Tibial nerve (tissue), 4 donors: ENCODE data around the gene JAKMIP2. TPM values are rescaled to one million over a fixed set of nuclear protein-coding genes. Genes with fewer than 3 reads are reported as not detected.
"Not testable (repeated sequence)": the region's sequence is repeated elsewhere in the genome, so short reads cannot be mapped to it uniquely, and the experiment has no call there.

Experiments used
- DNase-seq, 2 donors: peaks; one replicate each; pipeline ENCODE4 v3.0.0-alpha.2; 2019; ENCODE audit warnings: low spot score in 2 of 2
- H3K27ac ChIP-seq, 4 donors: fragments of 200-600 bp; sonication (generic) in 3 of 4; one replicate each; pipeline ENCODE4 v1.5.1; 2017 to 2019; ENCODE audit warnings: mild to moderate bottlenecking in 1 of 4
- H3K27me3 ChIP-seq, 2 donors: fragments of 200-600 bp; sonication (generic) in 1 of 2; one replicate each; pipeline versions ENCODE4 v1.5.1 to v1.6.0; 2017 to 2019
- H3K36me3 ChIP-seq, 3 donors: fragments of 200-600 bp; sonication (generic); one replicate each; pipeline ENCODE4 v1.5.1; 2018 to 2019
- H3K4me1 ChIP-seq, 4 donors: fragments of 200-600 bp; sonication (generic) in 3 of 4; one replicate each; pipeline ENCODE4 v1.5.1; 2017 to 2019
- H3K4me3 ChIP-seq, 4 donors: fragments of 200-600 bp; sonication (generic) in 3 of 4; one replicate each; pipeline ENCODE4 v1.5.1; 2017 to 2019; ENCODE audit warnings: mild to moderate bottlenecking in 1 of 4, moderate library complexity in 1 of 4
- H3K9me3 ChIP-seq, 4 donors: fragments of 200-600 bp; sonication (generic) in 3 of 4; one replicate each; pipeline ENCODE4 v1.5.1; 2017 to 2019
- EP300 ChIP-seq, 2 donors: sonication (generic); formaldehyde crosslinking; IDR thresholded peaks; one replicate each; pipeline ENCODE4 v1.6.1; 2017; ENCODE audit warnings: antibody characterized with exemption in 2 of 2, mild to moderate bottlenecking in 1 of 2
- POLR2A ChIP-seq, 2 donors: fragments of 450-650 bp; IDR thresholded peaks; one replicate each; pipeline ENCODE4 v1.6.1; 2017; ENCODE audit warnings: antibody characterized with exemption in 2 of 2, mild to moderate bottlenecking in 2 of 2, moderate library complexity in 2 of 2
- WGBS, 2 donors: methylation state at CpG; one replicate each; pipeline ENCODE4 v1.1.5; 2018; 5-methylcytosine and 5-hydroxymethylcytosine counted together
- total RNA-seq, 4 donors: library from RNA; depleted of rRNA; stranded (reverse); fragments of >200 nt; gene quantifications; one replicate each; pipeline ENCODE4 v1.1.0, GENCODE V29; 2016
- TF ChIP-seq, protein P1 (sequence below), 5 experiments: fragments of 200-600 bp in 3 of 5; fragments of 450-650 bp in 2 of 5; sonication (generic) in 3 of 5; IDR thresholded peaks; one replicate each; pipeline ENCODE4 v1.5.1; 2016 to 2019; ENCODE audit warnings: antibody characterized with exemption in 5 of 5, mild to moderate bottlenecking in 3 of 5, moderate library complexity in 2 of 5

Gene JAKMIP2
- total RNA-seq, 4 donors from 2014 or later, result 7.2 to 22.7 (median 13.5) TPM

DNA sequence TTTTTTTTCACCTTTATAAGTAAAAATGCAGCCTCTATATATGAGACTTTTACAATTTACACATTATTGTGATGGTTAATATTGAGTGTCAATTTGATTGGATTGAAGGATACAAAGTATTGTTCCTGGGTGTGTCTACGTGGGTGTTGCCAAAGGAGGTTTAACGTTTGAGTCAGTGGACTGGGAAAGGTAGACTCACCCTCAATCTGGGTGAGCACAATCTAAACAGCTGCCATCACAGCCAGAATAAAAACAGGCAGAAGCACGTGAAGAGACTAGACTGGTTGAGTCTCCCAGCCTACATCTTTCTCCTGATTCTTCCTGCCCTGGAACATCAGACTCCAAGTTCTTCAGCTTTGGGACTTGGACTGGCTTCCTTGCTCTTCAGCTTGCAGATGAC, 139.9 kb downstream of the JAKMIP2 start:
- Histone ChIP-seq H3K36me3 (peaks cover 0 to 17% (median 0%) of the 10 kb centered on the region in 3 donors), H3K4me3 (no peak overlapping the region), H3K27ac (no peak overlapping the region), H3K9me3 (no peaks in the 10 kb centered on the region), H3K27me3 (no peaks in the 10 kb centered on the region), H3K4me1 (no peaks in the 10 kb centered on the region)
- no peak for TF ChIP-seq EP300 (IDR thresholded peaks at IDR 0.05)
- no peak for DNase-seq
- WGBS, 2 donors, result 85% methylated on average over 3 of the region's 3 CpGs

DNA sequence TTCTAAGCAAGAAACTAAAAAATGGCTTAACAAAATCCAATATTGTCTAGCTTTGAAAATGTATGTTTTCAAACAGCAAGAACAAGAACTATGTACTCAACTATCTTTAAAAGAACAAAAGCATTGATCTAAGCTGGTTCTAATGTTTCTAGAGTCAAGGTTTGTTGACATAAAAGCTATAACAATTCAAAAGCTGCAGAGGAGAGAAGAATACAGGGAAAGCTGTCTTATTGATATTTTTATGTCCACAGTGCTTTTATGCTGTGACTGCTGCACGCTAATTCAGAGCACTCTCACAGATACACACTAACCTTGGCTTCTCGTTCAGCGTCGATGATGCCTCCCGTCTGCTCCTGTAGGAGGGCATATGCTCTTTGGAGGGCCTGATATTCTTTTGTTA, 143.2 kb downstream of the JAKMIP2 start:
- Histone ChIP-seq H3K36me3 (peaks cover 0 to 26% (median 0%) of the 10 kb centered on the region in 3 donors), H3K27ac (no peak overlapping the region), H3K27me3 (no peaks in the 10 kb centered on the region), H3K4me1 (peaks cover 0 to 2% (median 0%) of the 10 kb centered on the region in 4 donors), H3K4me3 (no peak overlapping the region), H3K9me3 (no peaks in the 10 kb centered on the region)
- DNase-seq, result no peak
- 83 to 84% methylated on average over 5 of the region's 5 CpGs for WGBS, 2 donors
- TF ChIP-seq POLR2A (IDR thresholded peaks at IDR 0.05) (no peak), EP300 (IDR thresholded peaks at IDR 0.05) (no peak)
- TF ChIP-seq, protein P1, sequence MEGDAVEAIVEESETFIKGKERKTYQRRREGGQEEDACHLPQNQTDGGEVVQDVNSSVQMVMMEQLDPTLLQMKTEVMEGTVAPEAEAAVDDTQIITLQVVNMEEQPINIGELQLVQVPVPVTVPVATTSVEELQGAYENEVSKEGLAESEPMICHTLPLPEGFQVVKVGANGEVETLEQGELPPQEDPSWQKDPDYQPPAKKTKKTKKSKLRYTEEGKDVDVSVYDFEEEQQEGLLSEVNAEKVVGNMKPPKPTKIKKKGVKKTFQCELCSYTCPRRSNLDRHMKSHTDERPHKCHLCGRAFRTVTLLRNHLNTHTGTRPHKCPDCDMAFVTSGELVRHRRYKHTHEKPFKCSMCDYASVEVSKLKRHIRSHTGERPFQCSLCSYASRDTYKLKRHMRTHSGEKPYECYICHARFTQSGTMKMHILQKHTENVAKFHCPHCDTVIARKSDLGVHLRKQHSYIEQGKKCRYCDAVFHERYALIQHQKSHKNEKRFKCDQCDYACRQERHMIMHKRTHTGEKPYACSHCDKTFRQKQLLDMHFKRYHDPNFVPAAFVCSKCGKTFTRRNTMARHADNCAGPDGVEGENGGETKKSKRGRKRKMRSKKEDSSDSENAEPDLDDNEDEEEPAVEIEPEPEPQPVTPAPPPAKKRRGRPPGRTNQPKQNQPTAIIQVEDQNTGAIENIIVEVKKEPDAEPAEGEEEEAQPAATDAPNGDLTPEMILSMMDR (IDR thresholded peaks at IDR 0.05), result no peak

DNA sequence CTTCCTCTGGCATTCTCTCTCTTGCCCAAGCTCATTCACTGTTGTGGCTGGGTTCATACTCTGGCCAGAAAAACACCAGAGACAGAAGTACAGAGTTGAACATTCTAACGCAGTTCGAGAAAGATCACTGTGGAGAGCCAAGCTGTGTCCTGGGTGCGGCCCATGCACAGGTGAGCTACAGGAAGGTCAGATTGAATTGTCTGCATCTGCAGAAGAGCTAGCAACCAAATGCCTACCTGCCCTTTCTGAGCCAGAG, 145.9 kb downstream of the JAKMIP2 start:
- Histone ChIP-seq H3K36me3 (peaks cover 0 to 27% (median 0%) of the 10 kb centered on the region in 3 donors), H3K27ac (no peak overlapping the region), H3K9me3 (no peaks in the 10 kb centered on the region), H3K27me3 (no peaks in the 10 kb centered on the region), H3K4me3 (no peak overlapping the region), H3K4me1 (peaks cover 0 to 2% (median 0%) of the 10 kb centered on the region in 4 donors)
- TF ChIP-seq EP300 (IDR thresholded peaks at IDR 0.05) (no peak), POLR2A (IDR thresholded peaks at IDR 0.05) (no peak)
- TF ChIP-seq, protein P1 (IDR thresholded peaks at IDR 0.05), result no peak
- 91 to 93% methylated on average over 3 of the region's 3 CpGs for WGBS, 2 donors
- no peak for DNase-seq

DNA sequence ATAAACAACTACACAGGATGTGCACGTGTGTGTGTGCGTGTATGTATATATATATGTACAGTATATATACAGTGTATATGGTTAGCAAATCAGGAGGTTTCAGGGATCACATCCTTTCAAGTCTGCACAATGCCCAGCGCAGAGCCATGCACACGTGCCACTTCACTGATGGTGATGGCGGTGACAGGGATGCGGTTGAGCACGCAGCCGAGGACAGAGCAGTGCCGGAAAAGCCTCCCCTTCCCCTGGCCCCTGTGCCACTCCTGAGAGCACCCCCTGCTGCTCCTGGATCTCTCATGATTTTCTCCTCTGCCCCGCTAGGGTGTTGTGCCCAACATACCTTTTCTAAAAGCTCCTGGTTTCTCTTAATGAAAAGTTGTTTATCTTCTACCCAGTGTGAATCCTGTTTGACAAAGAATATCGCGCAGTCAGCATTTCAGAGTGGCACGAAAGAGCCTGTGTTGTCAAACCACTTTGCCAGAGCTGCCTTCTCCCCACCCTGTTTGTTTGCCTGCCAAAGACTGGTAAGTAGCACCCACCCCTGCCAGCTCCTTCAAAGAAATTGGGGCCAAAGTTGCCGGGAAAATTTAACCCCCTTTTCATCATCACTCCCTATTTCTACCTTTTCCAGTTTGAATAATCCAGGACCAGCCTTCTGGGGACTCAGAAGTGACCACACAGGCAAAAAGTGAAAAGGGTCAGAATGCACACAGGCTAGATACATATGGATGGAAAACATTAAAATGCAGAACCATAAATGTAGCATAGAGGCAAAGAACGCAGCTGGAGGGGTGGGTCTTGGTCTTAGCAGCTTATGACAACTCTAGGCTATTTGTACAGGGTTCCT, 146.4 kb downstream of the JAKMIP2 start:
- no peak overlapping the region for H3K4me3 ChIP-seq
- peaks cover 0 to 27% (median 0%) of the 10 kb centered on the region in 3 donors for H3K36me3 ChIP-seq
- 87 to 94% methylated on average over 14 to 15 of the region's 15 CpGs for WGBS, 2 donors
- H3K27ac ChIP-seq, result no peak overlapping the region
- no peak for DNase-seq
- H3K27me3 ChIP-seq, result no peaks in the 10 kb centered on the region
- H3K9me3 ChIP-seq, result no peaks in the 10 kb centered on the region
- TF ChIP-seq EP300 (IDR thresholded peaks at IDR 0.05) (no peak), POLR2A (IDR thresholded peaks at IDR 0.05) (no peak)
- peaks cover 0 to 2% (median 0%) of the 10 kb centered on the region in 4 donors for H3K4me1 ChIP-seq

DNA sequence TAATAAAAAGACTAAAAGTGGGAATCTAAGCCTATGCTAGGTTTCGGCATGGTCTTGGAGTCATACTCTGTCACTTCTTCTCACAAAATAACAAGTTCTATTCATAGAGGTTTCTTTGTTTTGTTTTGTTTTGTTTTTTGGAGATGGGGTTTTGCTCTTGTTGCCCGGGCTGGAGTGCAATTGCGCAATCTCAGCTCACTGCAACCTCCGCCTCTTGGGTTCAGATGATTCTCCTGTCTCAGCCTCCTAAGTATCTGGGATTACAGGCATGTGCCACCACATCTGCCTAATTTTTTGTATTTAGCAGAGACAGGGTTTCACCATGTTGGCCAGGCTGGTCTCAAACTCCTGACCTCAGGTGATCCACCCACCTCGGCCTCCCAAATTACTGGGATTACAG, 147.1 kb downstream of the JAKMIP2 start:
- H3K27ac ChIP-seq, H3K4me3 ChIP-seq, DNase-seq, H3K9me3 ChIP-seq, H3K27me3 ChIP-seq, H3K4me1 ChIP-seq: not testable (repeated sequence)
- 79 to 85% methylated on average over 5 of the region's 5 CpGs for WGBS, 2 donors
- H3K36me3 ChIP-seq, result peaks cover 0 to 27% (median 0%) of the 10 kb centered on the region in 3 donors

DNA sequence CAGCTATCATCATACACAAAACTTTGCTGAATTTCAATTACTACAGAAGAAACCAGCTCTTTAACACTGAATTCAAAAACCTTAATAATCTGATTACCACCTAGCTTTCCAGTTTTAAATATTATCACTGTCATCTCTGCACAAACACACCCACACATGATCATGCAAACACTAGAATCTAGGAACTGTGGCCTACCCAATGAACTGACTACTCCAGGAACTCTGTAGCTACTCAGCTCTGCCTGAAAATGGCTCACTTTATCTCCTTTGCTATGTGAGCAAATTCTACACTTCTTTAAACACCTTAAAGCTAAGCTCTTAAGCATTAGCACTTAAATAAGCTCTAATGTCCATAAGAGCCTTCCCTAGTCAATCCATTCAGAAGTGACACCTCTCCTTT, 149.4 kb downstream of the JAKMIP2 start:
- TF ChIP-seq POLR2A (IDR thresholded peaks at IDR 0.05) (no peak), EP300 (IDR thresholded peaks at IDR 0.05) (no peak)
- TF ChIP-seq, protein P1 (IDR thresholded peaks at IDR 0.05), result no peak
- Histone ChIP-seq H3K27me3 (no peaks in the 10 kb centered on the region), H3K9me3 (no peaks in the 10 kb centered on the region), H3K4me1 (peaks cover 0 to 2% (median 0%) of the 10 kb centered on the region in 4 donors), H3K4me3 (no peak overlapping the region), H3K27ac (no peak overlapping the region), H3K36me3 (peaks cover 0 to 23% (median 0%) of the 10 kb centered on the region in 3 donors)
- DNase-seq, result no peak
